ENCODE data around the gene MLXIP.

- TF ChIP-seq, protein P1, sequence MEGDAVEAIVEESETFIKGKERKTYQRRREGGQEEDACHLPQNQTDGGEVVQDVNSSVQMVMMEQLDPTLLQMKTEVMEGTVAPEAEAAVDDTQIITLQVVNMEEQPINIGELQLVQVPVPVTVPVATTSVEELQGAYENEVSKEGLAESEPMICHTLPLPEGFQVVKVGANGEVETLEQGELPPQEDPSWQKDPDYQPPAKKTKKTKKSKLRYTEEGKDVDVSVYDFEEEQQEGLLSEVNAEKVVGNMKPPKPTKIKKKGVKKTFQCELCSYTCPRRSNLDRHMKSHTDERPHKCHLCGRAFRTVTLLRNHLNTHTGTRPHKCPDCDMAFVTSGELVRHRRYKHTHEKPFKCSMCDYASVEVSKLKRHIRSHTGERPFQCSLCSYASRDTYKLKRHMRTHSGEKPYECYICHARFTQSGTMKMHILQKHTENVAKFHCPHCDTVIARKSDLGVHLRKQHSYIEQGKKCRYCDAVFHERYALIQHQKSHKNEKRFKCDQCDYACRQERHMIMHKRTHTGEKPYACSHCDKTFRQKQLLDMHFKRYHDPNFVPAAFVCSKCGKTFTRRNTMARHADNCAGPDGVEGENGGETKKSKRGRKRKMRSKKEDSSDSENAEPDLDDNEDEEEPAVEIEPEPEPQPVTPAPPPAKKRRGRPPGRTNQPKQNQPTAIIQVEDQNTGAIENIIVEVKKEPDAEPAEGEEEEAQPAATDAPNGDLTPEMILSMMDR (IDR thresholded peaks at IDR 0.05): no peak
- no peak for TF ChIP-seq EZH2 (IDR thresholded peaks at IDR 0.05)
- no peak for TF ChIP-seq EZH2phosphoT487 (IDR thresholded peaks at IDR 0.05)
Observed at GRCh38 chr12:122102331-122102730, 23.8 kb downstream of the MLXIP start.
